SKM-1 (cell line): ENCODE measurements around the gene PREP.
"Not testable (repeated sequence)": the region's sequence is repeated elsewhere in the genome, so short reads cannot be mapped to it uniquely, and the experiment has no call there.

Experiments
- DNase-seq: peaks from one replicate; lab custom pipeline; 2025; ENCODE audit not compliant: unreplicated experiment; lab: John Stamatoyannopoulos, UW

The PREP gene

DNA sequence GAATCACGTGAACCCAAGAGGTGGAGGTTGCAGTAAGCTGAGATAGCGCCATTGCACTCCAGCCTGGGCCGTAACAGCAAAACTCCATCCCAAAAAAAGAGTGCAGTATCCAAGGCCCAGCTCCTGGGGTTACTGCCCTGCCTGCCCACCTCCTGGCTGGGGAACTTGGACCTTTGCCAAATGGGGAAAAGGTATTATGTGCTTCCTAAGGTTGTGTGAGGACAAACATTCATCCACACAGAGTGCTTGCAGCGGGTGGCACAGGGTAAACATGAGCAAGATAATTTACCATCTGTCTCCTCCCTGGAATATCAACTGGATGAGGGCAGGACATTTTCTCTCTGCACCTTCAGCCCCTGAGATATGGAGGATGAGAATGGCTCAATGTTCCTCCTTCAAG, 128.2 kb downstream of the PREP start:
- DNase-seq: no peak

GRCh38 chr6:105273589-105273988, 129.3 kb downstream of the PREP start:
- DNase-seq: no peak

DNA sequence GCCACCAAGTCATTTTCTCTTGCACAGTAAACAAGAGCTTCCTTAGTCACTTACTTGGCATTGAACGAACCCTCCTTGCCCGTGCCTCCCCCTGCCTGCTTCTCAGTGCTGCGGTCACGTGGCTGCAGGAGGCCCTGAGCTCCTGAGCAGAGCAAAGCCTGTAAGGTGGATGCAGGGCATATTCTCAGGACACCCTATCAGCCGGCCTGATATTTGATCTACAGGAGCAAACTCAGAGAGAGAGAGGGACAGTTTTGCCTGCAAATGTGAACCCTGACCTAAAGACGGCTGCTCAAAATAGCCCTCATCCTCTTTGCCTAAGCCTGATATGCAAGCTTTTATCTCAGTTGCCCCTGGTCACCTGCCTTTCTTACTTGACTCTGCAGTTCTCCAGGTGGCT, 130.1 kb downstream of the PREP start:
- DNase-seq: no peak

DNA sequence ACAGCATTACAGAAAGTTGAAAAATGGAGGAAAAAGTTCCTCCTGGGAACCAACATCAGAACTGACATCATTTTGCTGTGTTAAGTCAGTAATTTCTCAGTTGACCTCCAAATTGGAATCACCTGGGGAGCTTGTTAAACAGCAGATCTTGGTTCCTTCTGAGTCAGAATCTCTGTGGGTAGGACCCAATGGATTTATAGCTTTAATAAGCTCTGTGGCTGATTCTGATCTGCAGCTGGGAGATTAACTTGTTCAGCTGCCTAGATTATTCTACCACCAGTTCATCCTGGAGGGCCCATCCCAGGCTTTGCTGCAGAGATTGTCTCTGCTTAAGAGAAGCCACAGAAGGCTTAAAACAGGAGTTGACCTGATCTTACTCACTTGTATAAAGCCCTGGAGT, 132.4 kb downstream of the PREP start:
- no peak for DNase-seq

DNA sequence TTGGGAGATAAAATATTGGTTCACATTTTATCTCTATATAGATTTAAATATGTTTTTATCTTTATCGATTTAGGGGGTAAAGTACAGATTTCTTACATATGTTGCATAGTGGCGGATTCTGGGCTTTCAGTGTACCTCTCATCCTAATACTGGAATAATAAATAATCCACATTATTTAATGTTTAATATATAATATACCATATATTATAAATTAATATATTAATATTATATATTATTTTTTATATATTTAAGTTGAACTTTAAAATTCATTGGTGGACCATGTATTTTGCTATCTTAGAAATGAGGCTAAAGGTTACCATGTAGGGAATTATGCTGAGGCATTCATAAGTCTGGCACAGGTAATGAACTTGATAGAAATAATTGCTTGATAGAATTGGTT, 133.5 kb downstream of the PREP start:
- DNase-seq: no peak

DNA sequence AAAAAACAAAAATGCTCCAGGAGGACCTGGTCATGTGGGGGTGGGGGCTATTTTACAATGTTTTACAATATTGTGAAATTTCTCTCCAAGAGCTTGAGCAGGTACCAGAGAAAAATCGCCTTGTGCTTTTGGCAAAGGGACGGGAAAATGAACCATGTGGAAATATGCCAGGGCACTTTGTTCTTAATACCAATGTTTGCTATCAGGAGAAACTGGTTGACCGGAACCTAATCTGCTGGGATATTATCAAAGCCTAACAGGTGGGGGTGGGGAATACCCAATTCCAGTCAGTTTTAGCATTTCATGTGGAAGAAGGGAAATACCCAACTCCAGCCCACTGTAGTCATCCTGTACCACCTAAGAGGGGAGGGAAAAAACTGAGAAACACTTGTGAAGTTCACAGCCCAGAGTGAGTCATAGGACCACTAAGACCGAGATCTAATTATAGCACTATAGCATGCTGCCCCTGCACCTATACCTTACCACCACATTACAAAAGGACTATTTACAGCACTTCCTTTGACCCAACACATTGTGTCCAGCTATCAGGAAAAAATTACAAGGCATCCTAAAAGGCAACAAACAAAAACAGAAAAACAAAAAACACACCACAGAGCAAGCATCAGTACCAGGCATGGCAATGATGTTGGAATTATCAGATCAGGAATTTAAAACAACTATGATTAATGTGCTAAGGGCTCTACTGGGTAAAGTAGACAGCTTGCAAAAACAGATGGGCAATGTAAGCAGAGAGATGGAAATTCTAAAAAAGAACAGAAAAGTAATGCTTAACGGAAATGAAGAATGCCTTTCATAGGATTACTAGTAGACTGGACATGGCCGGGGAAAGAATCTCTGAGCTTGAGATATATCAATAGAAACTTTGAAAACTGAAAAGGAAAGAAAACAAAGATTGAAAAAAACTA, 138.9 kb downstream of the PREP start:
- no peak for DNase-seq

- no peak for DNase-seq
Observed at GRCh38 chr6:105259913-105260889, 142.7 kb downstream of the PREP start.

DNA sequence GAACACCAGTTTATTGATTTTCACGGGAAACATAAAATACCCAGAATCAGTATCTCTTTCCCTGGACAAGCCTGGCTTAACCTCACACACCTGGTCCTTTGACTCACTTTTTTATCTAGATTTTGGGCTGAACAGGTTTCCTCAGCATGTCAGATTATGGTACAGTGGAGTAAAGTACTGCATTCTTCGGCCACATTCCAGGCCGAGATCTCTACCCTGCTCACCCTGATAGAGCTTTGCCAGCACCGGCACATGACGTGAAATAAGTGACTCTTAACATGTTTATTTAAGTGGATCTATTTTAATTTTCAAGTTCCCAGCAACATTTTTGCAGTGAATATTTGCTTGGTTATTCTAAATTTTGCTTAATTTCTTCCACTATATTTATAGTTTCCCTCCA, 144.1 kb downstream of the PREP start:
- DNase-seq: no peak

DNA sequence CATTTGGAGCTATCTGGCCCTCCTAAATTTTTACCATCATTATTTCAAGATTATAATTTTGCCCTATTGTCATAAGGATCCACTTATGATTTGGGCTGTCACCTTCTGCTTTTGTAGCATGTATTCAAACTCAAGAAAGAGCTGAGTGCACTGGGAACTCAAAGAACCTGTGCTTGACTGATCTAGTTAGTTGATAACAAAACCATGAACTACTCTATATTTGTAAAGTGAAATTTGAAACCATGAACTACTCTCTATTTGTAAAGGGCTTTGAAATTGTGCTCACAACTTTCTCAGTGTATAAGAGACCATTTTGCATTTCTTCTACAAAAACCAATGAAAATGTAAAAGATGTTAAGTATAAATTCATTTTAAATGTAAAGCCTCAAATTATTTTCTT, 145.5 kb downstream of the PREP start:
- DNase-seq: no peak

GRCh38 chr6:105256619-105257018, 146.3 kb downstream of the PREP start:
- DNase-seq: no peak

- no peak for DNase-seq
Observed at GRCh38 chr6:105253787-105254186, 149.1 kb downstream of the PREP start.

DNA sequence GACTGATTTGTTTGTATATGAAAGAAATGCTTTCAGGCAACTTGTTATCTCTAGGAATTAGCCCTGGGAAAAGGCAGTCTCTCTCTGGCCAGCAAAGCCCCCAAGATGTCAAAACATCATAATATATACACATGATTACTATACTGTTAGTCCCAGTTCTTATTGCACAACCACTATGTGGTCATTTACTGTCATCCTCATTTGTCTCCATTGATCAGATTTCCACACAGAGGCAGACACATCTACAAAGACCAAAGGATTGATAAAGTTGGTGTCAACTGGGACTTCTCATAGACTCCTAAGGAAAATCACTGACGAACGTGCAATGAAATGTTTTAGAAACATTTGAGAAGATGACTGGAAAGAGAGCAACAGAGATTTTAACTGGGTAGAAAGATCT, 151.2 kb downstream of the PREP start:
- DNase-seq: no peak

DNA sequence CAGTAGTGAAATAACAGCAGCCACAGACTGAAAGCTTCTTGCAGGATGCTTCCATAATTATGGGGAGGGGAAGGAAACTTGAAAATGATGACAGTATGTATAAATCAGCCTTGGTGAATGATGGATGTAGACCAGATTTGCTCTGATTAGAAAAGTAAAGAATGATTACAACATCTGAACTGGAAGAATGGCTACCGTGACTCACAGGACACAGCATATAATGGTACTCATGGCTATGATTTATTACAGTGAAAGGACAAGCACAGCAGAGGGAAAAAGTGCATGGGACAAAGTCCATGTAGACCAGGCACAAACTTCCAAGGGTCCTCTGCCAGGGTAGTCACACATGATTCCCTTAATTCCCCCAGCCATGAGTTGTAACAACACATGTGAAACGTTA, 152.3 kb downstream of the PREP start:
- DNase-seq: no peak

DNA sequence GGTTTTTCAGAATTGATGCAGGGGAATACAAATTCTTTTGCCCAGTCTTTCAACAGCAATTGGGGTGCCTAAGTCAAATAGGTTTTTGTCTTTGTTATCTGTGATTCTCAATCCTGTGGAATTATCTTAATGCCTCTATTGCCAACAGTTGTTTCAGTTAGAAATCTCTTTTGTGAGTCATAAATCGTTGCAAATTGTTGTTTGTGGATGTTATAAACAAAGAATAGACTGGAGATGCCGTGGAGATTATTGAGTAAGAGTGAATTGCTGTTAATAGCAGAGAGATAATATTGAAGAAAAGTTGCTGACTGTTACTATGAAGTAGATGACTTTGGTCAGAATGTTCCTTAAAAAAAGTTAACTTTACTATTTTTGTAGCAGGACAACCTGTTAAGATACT, 159.4 kb downstream of the PREP start:
- no peak for DNase-seq

GRCh38 chr6:105235155-105235554, 167.7 kb downstream of the PREP start:
- no peak for DNase-seq

GRCh38 chr6:105231771-105232170, 171.1 kb downstream of the PREP start:
- not testable (repeated sequence) for DNase-seq
